ENCODE data around the gene TMEM89.

- TF ChIP-seq CTCF (IDR thresholded peaks at IDR 0.05; ENCODE audit: insufficient read depth, low read length, poor library complexity, severe bottlenecking) (no peak), EZH2phosphoT487 (conservative IDR thresholded peaks at IDR 0.05; ENCODE audit: low read length) (no peak)
These were observed 24.2 kb downstream of the TMEM89 start for GRCh38 chr3:48597408-48597800.
